ENCODE measurements around the gene IFI6.

The IFI6 gene

DNA sequence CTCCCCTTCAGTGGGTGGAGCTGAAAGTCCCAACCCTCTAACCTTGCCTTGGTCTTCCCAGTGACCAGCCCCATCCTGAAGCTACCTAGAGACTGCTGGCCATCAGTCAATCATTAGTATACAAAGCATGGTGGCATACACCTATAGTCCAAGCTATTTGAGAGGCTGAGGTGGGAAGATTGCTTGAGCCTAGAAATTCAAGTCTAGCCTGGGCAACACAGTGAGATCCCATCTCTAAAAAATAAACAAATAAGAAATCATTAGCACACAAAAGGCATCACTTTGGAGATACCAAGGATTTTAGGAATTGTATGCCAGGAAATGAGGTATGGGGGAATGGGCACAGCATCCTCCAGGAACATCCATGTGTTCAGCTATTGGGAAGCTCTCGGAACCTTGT, 4.4 kb upstream of the IFI6 start:
- DNase-seq (ENCODE audit: insufficient read length, low spot score) (no peak), FAIRE-seq (no peak)
- TF ChIP-seq POU2F2 (IDR thresholded peaks at IDR 0.05; ENCODE audit: low read depth, low read length): no peak
- TF ChIP-seq TAF1 (IDR thresholded peaks at IDR 0.05; ENCODE audit: low read depth, low read length): no peak
- no peak for TF ChIP-seq POLR2AphosphoS5 (IDR thresholded peaks at IDR 0.05; ENCODE audit: low read depth, low read length)
- no peak for TF ChIP-seq SPI1 (IDR thresholded peaks at IDR 0.05; ENCODE audit: low read depth, low read length)
- TF ChIP-seq POLR2A (IDR thresholded peaks at IDR 0.05; ENCODE audit: low read depth, low read length): no peak
- no peak for TF ChIP-seq PAX5 (IDR thresholded peaks at IDR 0.05; ENCODE audit: insufficient read depth, low read length, severe bottlenecking)

DNA sequence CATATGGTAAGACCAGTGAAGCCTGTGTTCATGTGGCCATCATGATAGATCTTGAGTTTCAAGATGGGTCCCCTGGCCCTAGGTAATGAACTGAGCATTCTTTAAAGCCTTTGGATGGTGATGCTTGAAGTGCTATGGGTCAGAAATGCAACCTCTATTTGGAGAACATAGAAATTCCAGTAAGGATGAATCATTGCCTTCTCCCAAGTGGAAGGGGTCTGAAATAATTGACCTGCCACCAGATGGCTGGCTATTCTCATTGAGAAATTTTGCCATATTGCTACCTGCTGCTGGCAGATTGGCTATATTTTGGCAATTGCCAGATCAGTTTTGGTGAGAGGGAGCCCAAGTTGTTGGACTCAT, 739 bp upstream of the IFI6 start:
- FAIRE-seq (no peak), DNase-seq (ENCODE audit: insufficient read length, low spot score) (no peak)
- TF ChIP-seq POLR2AphosphoS5 (IDR thresholded peaks at IDR 0.05; ENCODE audit: low read depth, low read length): no peak
- no peak for TF ChIP-seq TAF1 (IDR thresholded peaks at IDR 0.05; ENCODE audit: low read depth, low read length)
- TF ChIP-seq POU2F2 (IDR thresholded peaks at IDR 0.05; ENCODE audit: low read depth, low read length): no peak
- TF ChIP-seq POLR2A (IDR thresholded peaks at IDR 0.05; ENCODE audit: low read depth, low read length): no peak
- TF ChIP-seq PAX5 (IDR thresholded peaks at IDR 0.05; ENCODE audit: insufficient read depth, low read length, severe bottlenecking): no peak
- no peak for TF ChIP-seq SPI1 (IDR thresholded peaks at IDR 0.05; ENCODE audit: low read depth, low read length)

DNA sequence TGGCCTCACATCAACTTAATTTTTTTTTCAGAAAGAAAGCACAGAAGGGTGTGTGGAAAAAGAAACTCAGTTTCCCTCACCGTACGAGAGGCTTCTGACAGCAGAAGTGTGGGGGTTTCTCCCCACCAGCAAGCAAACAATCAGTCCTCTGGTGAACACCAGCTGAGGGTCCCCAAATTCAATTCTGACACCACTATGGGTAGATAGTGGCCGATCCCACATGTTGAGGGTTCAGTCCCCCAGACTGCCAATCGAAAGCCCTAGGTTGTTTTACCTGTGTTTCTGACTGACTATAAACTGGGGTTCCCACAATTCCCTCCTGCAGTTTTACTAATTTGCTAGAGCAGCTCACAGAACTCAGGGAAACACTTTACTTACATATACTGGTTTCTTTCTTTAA, 2.1 kb downstream of the IFI6 start:
- DNase-seq (ENCODE audit: insufficient read length, low spot score) (no peak), FAIRE-seq (no peak)
- TF ChIP-seq TAF1 (IDR thresholded peaks at IDR 0.05; ENCODE audit: low read depth, low read length) (no peak), POU2F2 (IDR thresholded peaks at IDR 0.05; ENCODE audit: low read depth, low read length) (no peak), SPI1 (IDR thresholded peaks at IDR 0.05; ENCODE audit: low read depth, low read length) (no peak), POLR2A (IDR thresholded peaks at IDR 0.05; ENCODE audit: low read depth, low read length) (no peak), POLR2AphosphoS5 (IDR thresholded peaks at IDR 0.05; ENCODE audit: low read depth, low read length) (no peak)

DNA sequence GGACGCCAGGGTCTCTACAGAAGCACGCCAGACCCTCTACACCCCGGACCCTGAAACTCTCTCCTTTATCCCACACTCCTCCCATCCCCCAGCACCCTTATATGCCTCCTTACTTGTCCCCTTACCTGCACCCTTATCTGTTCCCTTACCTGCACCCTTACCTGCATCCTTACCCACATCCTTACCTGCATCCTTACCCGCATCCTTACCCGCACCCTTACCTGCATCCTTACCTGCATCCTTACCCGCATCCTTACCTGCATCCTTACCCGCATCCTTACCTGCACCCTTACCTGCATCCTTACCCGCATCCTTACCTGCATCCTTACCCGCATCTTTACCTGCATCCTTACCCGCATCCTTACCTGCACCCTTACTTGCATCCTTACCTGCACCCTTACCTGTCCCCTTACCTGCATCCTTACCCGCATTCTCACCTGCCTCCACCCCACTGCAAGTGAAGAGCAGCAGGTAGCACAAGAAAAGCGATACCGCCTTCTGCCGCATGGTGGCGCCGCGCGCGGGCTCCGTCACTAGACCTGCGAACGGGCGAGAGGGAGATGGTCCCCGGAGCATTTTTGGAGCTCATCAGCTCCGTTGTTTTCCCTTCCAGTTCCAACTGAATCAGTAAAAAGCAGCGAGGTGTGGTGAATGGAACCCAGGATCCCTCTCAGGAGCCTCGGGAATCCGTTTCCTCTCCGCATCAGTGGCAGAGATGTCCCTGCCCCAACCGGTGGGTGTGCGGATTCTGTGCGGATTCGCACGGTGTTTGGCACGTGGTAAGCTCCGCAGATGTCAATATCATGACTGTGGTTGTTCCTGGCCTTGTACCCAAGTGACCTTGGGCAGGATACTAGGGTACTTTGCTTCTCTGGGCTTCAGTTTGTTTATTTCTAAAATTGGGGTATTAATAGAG, 2.9 kb downstream of the IFI6 start:
- peak; percentile 94 for FAIRE-seq
- no peak for TF ChIP-seq TAF1 (IDR thresholded peaks at IDR 0.05; ENCODE audit: low read depth, low read length)
- peak; percentile 49; the same call in 1 of the 2 replicates for TF ChIP-seq POU2F2 (IDR thresholded peaks at IDR 0.05; ENCODE audit: low read depth, low read length)
- peak; percentile 65 for DNase-seq (ENCODE audit: insufficient read length, low spot score)

DNA sequence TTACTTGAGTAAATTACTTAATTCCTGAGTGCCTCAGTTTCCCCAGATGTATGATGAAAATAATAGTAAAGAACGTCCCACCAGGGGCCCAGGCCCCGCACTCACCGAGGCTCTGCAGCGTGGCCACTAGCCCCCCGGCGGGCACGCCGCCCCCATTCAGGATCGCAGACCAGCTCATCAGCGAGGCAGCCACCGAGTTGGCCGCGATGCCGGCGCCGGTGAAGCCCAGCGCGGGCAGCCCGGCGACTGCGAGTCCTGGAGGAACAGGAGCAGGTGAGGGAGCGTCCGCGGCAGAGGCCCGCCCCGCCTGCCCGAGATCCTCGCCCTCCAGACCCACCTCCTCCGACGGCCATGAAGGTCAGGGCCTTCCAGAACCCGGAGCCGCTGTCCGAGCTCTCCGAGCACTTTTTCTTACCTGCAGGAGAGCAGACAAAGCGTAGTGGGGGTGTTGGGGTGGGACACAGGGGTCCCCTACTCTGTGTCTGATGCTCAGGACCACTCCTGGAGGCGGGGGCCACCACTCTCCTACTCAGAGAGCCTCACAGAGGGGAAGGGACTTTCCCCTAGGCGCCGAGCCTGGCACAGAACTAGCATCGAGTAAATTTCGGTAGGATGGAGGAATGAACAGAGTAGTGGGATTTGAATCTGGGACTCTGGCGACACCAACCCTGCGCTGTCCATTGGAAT, 3.7 kb downstream of the IFI6 start:
- no peak for DNase-seq (ENCODE audit: insufficient read length, low spot score)
- TF ChIP-seq POU2F2 (IDR thresholded peaks at IDR 0.05; ENCODE audit: low read depth, low read length) (no peak), PAX5 (IDR thresholded peaks at IDR 0.05; ENCODE audit: insufficient read depth, low read length, severe bottlenecking) (no peak), SPI1 (IDR thresholded peaks at IDR 0.05; ENCODE audit: low read depth, low read length) (no peak), POLR2AphosphoS5 (IDR thresholded peaks at IDR 0.05; ENCODE audit: low read depth, low read length) (no peak), POLR2A (IDR thresholded peaks at IDR 0.05; ENCODE audit: low read depth, low read length) (no peak), TAF1 (IDR thresholded peaks at IDR 0.05; ENCODE audit: low read depth, low read length) (no peak)
- no peak for FAIRE-seq

DNA sequence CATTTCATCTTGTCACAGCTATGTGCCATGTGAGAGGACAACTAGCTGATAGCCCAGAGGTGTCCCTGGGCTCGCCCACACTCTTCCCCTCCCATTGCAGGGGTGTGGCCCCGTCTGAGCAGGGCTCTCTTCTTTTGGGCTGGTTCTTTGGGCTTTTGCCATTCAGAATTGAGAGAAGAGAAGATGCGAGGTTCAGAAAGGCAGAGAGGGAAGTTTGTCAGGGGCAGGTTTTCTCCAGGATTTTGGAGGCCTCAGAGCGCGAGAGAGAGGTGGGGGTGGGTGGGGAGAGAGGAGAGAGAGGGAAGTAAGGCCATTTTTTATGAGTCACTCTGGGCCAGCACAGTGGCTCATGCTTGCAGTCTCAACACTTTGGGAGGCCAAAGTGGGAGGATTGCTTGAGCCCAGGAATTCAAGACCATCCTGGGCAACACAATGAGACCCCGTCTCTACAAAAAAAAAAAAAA, 5.2 kb downstream of the IFI6 start:
- FAIRE-seq (no peak), DNase-seq (ENCODE audit: insufficient read length, low spot score) (no peak)
- no peak for TF ChIP-seq POLR2A (IDR thresholded peaks at IDR 0.05; ENCODE audit: low read depth, low read length)
- TF ChIP-seq SPI1 (IDR thresholded peaks at IDR 0.05; ENCODE audit: low read depth, low read length): no peak
- TF ChIP-seq PAX5 (IDR thresholded peaks at IDR 0.05; ENCODE audit: insufficient read depth, low read length, severe bottlenecking): no peak
- no peak for TF ChIP-seq POLR2AphosphoS5 (IDR thresholded peaks at IDR 0.05; ENCODE audit: low read depth, low read length)
- TF ChIP-seq TAF1 (IDR thresholded peaks at IDR 0.05; ENCODE audit: low read depth, low read length): no peak
- no peak for TF ChIP-seq POU2F2 (IDR thresholded peaks at IDR 0.05; ENCODE audit: low read depth, low read length)

DNA sequence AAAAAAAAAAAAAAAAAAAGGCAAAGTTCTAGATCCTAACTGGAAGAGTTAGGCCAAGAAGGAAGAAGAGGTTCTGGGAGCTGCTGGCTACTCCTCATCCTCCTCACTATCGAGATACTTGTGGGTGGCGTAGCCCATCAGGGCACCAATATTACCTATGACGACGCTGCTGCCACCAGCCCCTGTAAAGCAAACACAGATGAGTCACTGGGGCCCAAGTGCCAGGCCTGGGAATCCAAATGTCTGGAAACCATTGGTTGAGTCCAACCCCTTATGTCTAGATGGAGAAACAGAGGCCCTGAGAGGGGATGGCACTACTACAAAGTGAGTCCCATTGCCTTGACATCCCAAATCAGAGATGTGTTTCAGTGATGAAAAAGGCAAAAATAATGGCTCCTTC, 5.7 kb downstream of the IFI6 start:
- DNase-seq (ENCODE audit: insufficient read length, low spot score): no peak
- no peak for FAIRE-seq

DNA sequence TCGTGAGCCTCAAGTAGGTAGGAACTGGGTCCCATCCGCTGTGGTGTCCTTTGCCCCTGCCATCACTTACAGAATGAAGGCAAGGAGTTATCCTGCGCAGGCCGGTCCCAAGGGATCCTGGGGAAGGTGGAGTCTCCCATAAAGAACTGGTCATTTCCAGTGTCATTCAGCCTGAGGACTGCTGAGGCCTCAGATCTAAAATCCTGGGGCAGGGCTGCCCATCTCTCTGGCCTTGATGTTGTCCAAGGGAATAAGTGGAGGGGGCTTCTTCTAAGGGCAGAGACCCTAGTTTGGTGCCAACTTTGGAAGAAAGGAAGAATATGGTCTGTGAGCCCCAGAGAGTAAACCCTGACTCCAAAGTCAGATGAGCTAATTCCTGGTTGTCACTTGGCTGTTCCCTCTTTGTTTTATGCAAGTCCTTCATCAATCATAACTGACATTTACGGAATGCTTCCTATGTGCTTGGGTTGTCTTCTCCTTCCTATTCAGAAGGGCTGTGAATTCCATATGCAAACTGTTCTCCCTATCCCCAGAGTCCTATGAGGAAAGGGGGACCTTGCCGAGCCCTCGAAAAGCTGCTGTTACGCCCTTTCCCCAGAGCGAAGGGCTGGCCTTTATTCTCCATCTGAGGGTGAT, 6.9 kb downstream of the IFI6 start:
- FAIRE-seq (no peak), DNase-seq (ENCODE audit: insufficient read length, low spot score) (no peak)
- TF ChIP-seq TAF1 (IDR thresholded peaks at IDR 0.05; ENCODE audit: low read depth, low read length) (no peak), SPI1 (IDR thresholded peaks at IDR 0.05; ENCODE audit: low read depth, low read length) (no peak), POLR2A (IDR thresholded peaks at IDR 0.05; ENCODE audit: low read depth, low read length) (no peak), POU2F2 (IDR thresholded peaks at IDR 0.05; ENCODE audit: low read depth, low read length) (no peak)

More for the DNA sequence above, 5.7 kb downstream of the IFI6 start:
- TF ChIP-seq TAF1 (IDR thresholded peaks at IDR 0.05; ENCODE audit: low read depth, low read length): no peak
- TF ChIP-seq POLR2A (IDR thresholded peaks at IDR 0.05; ENCODE audit: low read depth, low read length): no peak

DNA sequence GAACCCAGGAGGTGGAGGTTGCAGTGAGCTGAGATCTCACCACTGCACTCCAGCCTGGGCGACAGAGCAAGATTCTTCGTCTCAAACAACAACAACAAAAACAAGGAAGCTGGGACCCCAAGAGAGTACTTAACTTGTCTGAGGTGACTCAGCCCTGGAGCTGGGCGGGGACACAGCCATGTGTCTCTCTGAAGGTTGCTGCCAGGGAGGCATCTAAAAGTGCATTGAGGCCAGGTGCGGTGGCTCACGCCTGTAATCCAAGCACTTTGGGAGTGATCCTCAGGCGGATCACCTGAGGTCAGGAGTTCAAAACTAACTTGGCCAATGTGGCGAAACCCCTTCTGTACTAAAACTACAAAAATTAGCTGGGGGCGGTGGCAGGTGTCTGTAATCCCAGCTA, 7.7 kb downstream of the IFI6 start:
- DNase-seq (ENCODE audit: insufficient read length, low spot score) (no peak), FAIRE-seq (no peak)

More for the DNA sequence above, 7.7 kb downstream of the IFI6 start:
- TF ChIP-seq TAF1 (IDR thresholded peaks at IDR 0.05; ENCODE audit: low read depth, low read length): no peak
- no peak for TF ChIP-seq SPI1 (IDR thresholded peaks at IDR 0.05; ENCODE audit: low read depth, low read length)
- TF ChIP-seq POLR2A (IDR thresholded peaks at IDR 0.05; ENCODE audit: low read depth, low read length): no peak
- TF ChIP-seq PAX5 (IDR thresholded peaks at IDR 0.05; ENCODE audit: insufficient read depth, low read length, severe bottlenecking): no peak
- TF ChIP-seq POU2F2 (IDR thresholded peaks at IDR 0.05; ENCODE audit: low read depth, low read length): no peak
- TF ChIP-seq POLR2AphosphoS5 (IDR thresholded peaks at IDR 0.05; ENCODE audit: low read depth, low read length): no peak
